Calu3 (cell line): ENCODE results near the gene RPS6KA2. TPM values are rescaled to one million over a fixed set of nuclear protein-coding genes. Genes with fewer than 3 reads are reported as not detected.

Experiments used
- BruUV-seq: library from RNA; stranded (reverse); fragments of 400-500 nt; replicated peaks from 2 replicates; lab custom pipeline; 2021; lab: Mats Ljungman, UMichigan
- CTCF ChIA-PET: fragments of 300-600 bp; sonication (Branson Sonifier 250); formaldehyde crosslinking; loops from one replicate; lab custom pipeline; 2022; ENCODE audit warnings: antibody characterized with exemption; lab: Charles Lee
- DNase-seq: peaks from one replicate; pipeline ENCODE4 v3.0.0; 2022
- H3K27ac Mint-ChIP-seq: one replicate; pipeline ENCODE4 v1.8.0; 2022; ENCODE audit warnings: mixed read lengths; ENCODE audit not compliant: unreplicated experiment
- H3K27me3 Mint-ChIP-seq: one replicate; pipeline ENCODE4 v1.8.0; 2022; ENCODE audit warnings: mixed read lengths; ENCODE audit not compliant: unreplicated experiment
- H3K36me3 Mint-ChIP-seq: one replicate; pipeline ENCODE4 v1.8.0; 2022; ENCODE audit warnings: mild to moderate bottlenecking, moderate library complexity, mixed read lengths; ENCODE audit not compliant: insufficient read depth, unreplicated experiment
- H3K4me1 Mint-ChIP-seq: one replicate; pipeline ENCODE4 v1.8.0; 2022; ENCODE audit warnings: mild to moderate bottlenecking, low read depth, mixed read lengths; ENCODE audit not compliant: unreplicated experiment
- H3K4me3 Mint-ChIP-seq: one replicate; pipeline ENCODE4 v1.8.0; 2022; ENCODE audit warnings: mild to moderate bottlenecking, low read depth, moderate library complexity, mixed read lengths; ENCODE audit not compliant: unreplicated experiment
- H3K9me3 Mint-ChIP-seq: one replicate; pipeline ENCODE4 v1.8.0; 2022; ENCODE audit warnings: low read depth, mixed read lengths; ENCODE audit not compliant: unreplicated experiment
- intact Hi-C: fragments of 100-400 bp; cut with micrococcal nuclease; formaldehyde crosslinking; loops from one replicate; pipeline ENCODE4 v1.10.0; 2022; ENCODE audit not compliant: unreplicated experiment
- total RNA-seq: library from RNA; stranded (reverse); gene quantifications from 2 replicates; pipeline ENCODE4 v1.2.3, GENCODE V29; 2022
- TF ChIP-seq, protein P1 (sequence below): fragments of 200-600 bp; IDR thresholded peaks from one replicate; pipeline ENCODE4 v1.8.0; 2022; ENCODE audit warnings: antibody characterized with exemption; ENCODE audit not compliant: unreplicated experiment

RPS6KA2 gene
- total RNA-seq, 1 experiment from 2014 or later: 41.3 TPM

DNA sequence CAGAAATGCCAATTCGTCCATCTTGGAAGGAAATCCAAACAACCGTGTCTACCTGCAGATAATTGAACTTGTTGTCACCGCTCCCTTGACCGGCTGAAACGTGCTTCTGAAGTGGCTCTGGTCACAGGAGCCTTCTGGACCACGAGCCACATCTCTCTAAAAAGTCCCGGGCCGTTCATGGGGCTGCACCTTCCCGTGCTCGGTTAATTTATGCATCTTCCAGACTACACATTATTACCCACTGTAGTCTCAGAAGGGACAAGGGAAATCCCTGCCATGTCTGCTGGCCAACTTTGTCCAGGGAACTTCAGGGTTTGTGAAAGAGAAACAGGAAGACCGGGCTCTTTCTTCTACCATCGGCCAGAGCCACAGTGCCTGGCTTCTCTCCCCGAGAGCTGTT is 180.9 kb downstream of the RPS6KA2 start:
- H3K4me1 Mint-ChIP-seq: no peaks in the 10 kb centered on the region
- CTCF ChIA-PET: no interaction called here
- no TSS peak for BruUV-seq
- intact Hi-C loops: no loop called here
- no peaks in the 10 kb centered on the region for H3K36me3 Mint-ChIP-seq
- TF ChIP-seq, protein P1, sequence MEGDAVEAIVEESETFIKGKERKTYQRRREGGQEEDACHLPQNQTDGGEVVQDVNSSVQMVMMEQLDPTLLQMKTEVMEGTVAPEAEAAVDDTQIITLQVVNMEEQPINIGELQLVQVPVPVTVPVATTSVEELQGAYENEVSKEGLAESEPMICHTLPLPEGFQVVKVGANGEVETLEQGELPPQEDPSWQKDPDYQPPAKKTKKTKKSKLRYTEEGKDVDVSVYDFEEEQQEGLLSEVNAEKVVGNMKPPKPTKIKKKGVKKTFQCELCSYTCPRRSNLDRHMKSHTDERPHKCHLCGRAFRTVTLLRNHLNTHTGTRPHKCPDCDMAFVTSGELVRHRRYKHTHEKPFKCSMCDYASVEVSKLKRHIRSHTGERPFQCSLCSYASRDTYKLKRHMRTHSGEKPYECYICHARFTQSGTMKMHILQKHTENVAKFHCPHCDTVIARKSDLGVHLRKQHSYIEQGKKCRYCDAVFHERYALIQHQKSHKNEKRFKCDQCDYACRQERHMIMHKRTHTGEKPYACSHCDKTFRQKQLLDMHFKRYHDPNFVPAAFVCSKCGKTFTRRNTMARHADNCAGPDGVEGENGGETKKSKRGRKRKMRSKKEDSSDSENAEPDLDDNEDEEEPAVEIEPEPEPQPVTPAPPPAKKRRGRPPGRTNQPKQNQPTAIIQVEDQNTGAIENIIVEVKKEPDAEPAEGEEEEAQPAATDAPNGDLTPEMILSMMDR: no peak
- DNase-seq: no peak
- no peaks in the 10 kb centered on the region for H3K27me3 Mint-ChIP-seq
- H3K4me3 Mint-ChIP-seq: no peak overlapping the region
- no peaks in the 10 kb centered on the region for H3K9me3 Mint-ChIP-seq
- no peak overlapping the region for H3K27ac Mint-ChIP-seq

GRCh38 chr6:166444446-166444845 is 182.6 kb downstream of the RPS6KA2 start:
- H3K36me3 Mint-ChIP-seq: no peaks in the 10 kb centered on the region
- no peak overlapping the region for H3K27ac Mint-ChIP-seq
- no peaks in the 10 kb centered on the region for H3K27me3 Mint-ChIP-seq
- intact Hi-C loops: no loop called here
- DNase-seq: no peak
- no peaks in the 10 kb centered on the region for H3K4me1 Mint-ChIP-seq
- H3K9me3 Mint-ChIP-seq: no peaks in the 10 kb centered on the region
- TF ChIP-seq, protein P1: no peak
- no TSS peak for BruUV-seq
- CTCF ChIA-PET: no interaction called here
- no peak overlapping the region for H3K4me3 Mint-ChIP-seq

DNA sequence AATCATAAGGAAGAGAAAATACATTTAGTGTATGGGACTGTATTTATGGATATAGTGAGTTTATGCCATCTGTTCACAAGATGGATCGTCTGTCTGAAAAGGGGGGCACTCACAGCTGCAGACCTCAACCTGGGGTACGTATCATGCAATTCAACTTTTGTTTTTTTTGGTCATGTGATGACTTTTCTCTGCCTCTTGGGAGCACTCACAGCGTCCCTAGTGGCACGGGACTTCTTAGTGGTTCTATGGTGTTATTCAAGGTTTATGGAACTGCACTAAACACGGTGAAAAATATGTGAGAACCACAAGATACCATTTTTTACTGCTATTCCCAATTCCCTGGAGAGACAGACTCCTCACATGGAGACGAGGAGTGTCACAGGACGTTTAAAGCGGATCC is 183.9 kb downstream of the RPS6KA2 start:
- TF ChIP-seq, protein P1: no peak
- Mint-ChIP-seq H3K27me3 (no peaks in the 10 kb centered on the region), H3K9me3 (no peaks in the 10 kb centered on the region), H3K4me3 (no peak overlapping the region), H3K36me3 (peaks cover 2% of the 10 kb centered on the region), H3K27ac (no peak overlapping the region), H3K4me1 (no peaks in the 10 kb centered on the region)
- DNase-seq: no peak
- intact Hi-C loops: no loop called here
- no TSS peak for BruUV-seq
- CTCF ChIA-PET: no interaction called here

- Mint-ChIP-seq H3K27ac (no peak overlapping the region), H3K9me3 (no peaks in the 10 kb centered on the region), H3K36me3 (peaks cover 5% of the 10 kb centered on the region), H3K4me3 (no peak overlapping the region), H3K27me3 (no peaks in the 10 kb centered on the region), H3K4me1 (no peaks in the 10 kb centered on the region)
- BruUV-seq: no TSS peak
- TF ChIP-seq, protein P1: no peak
- intact Hi-C loops: no loop called here
- CTCF ChIA-PET: no interaction called here
- DNase-seq: no peak
These were observed 184.8 kb downstream of the RPS6KA2 start for GRCh38 chr6:166442131-166442685.
